ENCODE measurements around the gene SERPING1.

SERPING1 gene

DNA sequence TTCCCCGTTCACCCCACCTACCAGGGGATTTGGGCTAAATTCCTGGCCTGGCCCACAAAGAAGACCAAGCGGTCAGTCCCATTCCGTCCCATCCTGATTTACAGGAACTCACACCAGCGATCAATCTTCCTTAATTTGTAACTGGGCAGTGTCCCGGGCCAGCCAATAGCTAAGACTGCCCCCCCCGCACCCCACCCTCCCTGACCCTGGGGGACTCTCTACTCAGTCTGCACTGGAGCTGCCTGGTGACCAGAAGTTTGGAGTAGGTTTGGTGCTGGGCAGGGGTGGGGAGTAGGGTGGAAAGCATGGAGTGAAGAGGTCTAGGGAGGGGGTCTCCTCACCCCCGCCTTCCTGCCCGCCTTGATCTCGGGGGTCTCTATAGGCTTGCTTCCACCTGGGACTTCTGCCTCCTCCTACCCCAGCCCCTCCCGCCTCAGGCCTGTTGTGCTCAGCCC lies at the start of gene SERPING1:
SERPING1 (plus strand) TSS at position 225 of the 455 bp plus-strand sequence. CDS start 586 bp downstream, outside the sequence.
- no peak for FAIRE-seq
- peak; percentile 18 for DNase-seq (ENCODE audit: low spot score)

DNA sequence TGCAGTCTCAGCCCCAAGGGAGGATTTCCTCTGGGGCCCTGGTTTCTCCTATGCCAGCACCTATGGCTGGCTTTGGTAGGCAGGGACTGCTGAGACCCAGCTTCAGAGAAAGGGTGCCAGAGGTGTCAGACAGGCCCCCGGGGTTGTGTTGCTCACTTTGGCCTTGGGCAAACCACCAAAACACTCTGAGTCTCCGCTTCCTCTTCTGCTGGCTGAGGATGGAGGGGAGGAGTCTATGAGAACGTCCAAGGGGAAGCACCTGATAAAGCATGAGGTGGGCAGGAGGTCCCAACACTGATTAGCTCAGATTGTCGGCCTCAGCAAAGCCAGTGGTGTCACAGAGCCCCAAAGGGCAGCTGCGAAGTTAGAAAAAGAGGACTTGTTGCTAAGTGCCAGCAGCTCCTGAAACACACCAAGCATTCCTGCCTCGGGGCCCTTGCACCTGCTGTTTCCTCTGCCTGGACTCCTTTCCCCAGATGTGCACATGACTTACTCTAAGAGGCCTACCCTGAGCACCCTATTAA lies 49.6 kb upstream of the SERPING1 start:
- DNase-seq (ENCODE audit: low spot score): no peak
- no peak for FAIRE-seq

DNA sequence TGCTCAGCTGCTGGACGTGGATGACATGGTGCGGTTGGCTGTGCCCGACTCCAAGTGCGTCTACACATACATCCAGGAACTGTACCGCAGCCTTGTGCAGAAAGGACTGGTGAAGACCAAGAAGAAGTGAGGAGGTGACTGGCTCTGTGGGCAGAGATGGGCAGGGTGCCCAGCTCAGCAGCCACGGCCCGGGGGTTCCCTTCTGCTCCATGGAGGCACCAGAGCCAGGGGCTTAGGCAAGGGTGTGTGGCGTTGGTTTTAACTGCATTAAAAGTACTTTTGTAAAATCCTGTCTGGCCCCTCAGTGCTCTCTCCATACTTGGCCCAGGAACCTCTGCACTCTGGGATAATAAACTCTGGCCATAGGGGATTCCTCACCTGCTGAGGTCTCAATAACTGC lies 47.5 kb upstream of the SERPING1 start:
- DNase-seq (ENCODE audit: low spot score) (no peak), FAIRE-seq (no peak)

DNA sequence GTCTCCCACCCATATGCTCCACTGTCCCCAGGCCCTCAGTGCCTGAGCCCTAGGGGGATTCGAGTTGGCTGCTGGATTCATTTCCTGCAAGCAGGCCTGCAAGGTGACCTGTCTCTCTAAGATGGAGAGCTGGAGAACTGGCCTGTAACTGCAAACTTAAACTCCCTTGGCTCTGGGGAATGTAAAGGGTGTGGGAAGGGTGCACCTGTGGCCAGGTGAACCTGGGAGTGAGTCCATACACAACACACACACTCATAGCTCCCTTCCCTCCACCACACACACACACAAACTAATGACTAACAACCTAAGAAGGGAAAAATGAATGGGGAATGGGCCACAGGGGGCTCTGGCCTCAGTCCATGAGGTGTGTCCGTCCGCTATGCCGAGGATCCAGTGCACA lies 45.5 kb upstream of the SERPING1 start:
- FAIRE-seq: no peak
- DNase-seq (ENCODE audit: low spot score): no peak

DNA sequence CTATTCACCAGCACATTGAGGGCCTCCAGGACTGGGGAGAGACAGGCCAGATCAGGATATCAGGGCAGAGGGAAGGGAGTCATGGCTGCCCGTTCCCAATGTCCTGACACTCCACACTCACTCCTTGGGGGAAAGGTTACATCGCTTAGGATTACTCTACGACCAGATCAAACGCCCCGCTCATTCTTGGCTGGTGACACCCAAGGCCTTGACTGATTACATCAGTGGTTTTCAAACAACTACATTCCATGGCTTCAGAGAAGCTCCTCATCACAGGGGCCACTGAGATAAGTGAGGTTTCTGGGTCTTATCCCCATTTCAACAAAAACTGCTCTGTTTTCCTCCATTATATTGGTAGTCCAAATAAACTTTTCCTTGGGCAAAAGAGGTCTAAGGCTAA lies 45.0 kb upstream of the SERPING1 start:
- no peak for FAIRE-seq
- DNase-seq (ENCODE audit: low spot score): no peak

DNA sequence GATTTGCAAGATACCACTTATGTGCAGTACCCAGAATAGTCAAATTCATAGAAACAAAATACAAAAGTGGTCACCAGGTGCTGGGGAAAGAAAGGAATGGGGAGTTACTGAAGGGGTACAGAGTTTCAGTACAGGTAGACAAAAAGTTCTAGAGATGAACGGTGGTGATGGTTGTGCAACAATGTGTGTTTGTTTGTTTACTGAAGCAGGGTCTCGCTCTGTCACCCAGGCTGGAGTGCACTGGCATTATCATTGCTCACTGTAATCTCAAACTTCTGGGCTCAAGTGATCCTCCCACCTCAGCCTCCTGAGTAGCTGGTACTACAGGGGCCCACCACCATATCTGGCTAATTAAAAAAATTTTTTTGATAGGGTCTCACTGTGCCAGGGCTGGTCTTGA lies 42.1 kb upstream of the SERPING1 start:
- DNase-seq (ENCODE audit: low spot score) (no peak), FAIRE-seq (no peak)

DNA sequence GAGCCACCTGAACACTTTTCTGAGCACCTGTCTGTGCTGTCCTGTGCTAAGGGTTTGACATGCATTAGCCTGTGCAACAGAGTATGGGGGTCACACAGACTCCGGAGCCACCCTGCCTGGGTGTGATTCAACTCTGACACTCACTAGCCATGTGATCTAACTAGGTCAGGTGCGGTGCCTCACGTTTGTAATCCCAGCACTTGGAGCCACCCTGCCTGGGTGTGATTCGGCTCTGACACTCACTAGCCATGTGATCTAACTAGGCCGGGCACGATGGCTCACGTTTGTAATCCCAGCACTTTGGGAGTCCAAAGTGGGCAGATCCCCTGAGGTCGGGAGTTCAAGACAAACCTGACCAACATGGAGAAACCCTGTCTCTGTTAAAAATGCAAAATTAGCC lies 41.4 kb upstream of the SERPING1 start:
- FAIRE-seq (no peak), DNase-seq (ENCODE audit: low spot score) (no peak)

DNA sequence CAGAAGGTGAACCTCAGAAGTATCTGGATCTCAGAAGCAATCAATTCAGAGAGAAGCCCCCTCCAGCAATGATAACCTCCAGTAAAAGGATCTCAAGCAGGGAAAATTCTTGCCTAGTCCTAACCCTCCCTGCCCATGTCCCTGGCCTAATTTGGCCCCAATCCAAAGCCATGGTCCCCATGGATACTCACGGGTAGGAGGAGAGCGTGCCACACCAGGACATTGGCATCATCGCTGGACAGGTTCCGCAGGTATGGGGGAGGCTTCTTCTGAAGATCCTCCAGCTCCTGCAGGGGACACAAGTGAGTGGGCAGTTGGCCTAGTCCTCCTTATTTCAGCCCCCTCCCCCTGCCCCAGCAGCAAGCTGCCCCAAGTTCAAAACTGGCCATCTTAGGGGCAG lies 37.3 kb upstream of the SERPING1 start:
- no peak for DNase-seq (ENCODE audit: low spot score)
- FAIRE-seq: no peak

DNA sequence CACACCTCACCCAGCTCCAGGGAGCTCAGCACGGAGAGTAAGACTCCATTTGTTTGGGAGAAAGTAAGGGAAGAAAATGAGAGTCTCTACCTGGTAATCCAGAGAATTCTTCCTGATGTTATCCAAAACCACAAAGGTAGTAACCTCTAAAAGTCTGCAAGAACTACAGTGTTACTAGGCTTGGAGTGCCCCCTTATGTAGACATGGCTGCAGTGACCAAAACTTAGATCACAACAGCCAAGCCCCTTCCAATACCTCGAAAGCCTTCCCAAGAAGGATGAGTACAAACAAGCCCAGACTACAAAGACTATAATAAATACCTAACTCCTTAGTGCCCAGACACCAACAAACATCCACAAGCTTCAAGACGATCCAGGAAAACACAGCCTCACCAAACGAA lies 34.9 kb upstream of the SERPING1 start:
- DNase-seq (ENCODE audit: low spot score) (no peak), FAIRE-seq (no peak)

DNA sequence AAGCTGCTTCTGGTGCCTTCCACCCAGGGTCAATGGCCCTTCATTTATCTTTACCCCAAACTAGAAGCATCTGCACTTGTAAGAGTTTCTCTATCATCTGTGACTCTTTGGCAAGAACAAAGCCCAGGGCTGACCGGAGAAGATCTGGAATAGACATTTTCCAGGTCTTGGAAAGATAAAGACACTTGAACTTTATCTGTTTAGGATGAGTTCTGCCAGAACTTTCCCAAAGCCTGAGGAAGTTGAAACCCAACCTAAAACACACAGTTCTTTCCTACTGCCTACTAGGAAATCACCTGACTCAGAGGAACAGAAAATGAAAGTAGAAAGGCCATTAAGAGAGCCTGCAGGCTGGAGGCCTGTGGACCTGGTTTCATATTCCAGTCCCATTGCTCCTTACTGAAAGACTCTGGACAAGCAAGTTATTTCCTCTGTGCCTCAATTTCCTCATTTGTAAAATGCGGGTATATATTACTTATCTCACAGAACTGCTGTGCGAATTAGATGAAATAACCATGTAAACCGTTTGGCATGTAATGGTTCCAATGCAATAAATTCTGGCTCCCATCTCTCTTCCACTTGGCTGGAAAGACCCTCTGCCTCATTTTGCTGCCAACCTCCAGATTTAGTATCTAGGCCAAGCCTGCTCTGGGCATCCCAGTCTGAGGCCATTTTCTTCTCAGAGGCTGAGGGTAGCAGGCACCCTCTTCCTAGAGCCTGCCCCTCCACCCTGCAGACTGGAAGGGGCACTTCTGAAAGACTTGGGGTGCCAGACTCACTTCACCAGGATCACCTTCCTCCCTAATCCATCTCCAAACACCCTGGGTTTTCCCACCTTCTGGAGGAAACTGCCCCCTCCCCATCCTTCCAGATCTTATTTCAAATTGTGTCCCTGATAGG lies 31.2 kb upstream of the SERPING1 start:
- no peak for DNase-seq (ENCODE audit: low spot score)
- no peak for FAIRE-seq

DNA sequence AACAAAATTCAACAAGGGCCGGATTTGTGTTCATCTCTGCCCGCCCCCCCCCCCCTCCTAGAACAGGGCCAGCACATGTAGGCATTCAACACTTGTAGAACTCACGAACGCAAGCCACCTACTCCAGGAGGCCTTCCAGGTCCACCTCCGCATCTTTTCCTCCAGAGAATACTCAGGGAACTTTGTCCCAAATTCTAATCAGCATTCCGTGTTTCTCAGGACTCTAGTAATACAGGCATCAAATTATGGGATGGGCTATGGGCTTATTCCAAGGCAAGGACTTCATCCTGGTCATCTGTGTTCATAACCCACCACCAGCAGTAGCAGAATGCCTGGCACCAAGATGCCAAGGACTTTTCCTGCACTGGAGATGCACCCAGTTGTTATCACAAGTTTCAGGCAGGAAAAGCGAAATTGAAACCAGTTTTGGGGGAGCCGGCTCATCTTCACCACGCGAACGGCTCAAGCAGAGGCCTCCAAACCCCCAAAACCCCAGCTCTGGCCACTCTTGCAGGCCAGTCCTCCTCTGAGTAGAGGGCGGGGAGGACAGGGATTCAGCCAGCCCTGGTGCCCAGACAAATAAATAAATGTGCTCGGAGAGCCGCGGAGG lies 30.5 kb upstream of the SERPING1 start:
- FAIRE-seq: no peak
- DNase-seq (ENCODE audit: low spot score): no peak

DNA sequence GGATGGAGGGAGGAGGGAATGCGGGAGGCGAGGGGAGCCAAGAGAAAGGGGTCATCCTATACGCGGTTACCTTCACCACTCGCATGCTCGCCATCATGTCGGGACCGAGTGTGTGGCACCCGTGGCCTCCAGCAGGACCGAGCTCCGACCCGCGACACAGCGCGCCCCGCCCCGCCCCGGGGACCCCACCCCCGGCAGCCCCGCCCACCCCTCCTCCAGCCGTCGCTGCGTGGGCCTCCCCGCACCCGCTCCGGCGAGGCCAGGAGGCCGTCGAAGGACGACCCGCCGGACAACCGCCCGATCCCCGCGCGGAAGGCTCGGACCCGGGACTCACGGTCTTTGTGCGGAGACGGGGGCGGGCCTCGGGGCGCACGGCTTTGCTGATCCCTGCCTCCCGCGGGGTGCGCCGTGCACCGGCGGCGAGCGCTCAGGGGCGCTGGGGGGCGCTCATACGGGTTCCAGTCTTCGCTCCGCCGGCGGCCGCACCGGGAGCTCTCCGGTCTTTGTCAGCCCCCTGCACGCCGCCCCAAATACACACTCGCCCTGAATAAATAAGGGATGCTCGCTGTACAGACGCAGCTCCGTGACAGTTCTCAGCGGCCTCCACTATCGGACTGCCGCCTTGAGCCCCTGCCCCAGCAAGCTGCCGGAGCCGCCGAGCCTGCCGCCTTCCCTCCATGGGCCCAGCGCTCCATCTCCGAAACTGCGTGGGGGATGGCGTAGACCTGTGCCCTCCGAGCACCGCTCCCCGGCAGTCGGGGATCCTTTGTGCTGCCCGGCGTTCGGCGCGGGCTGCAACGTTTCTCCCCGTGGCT lies 29.8 kb upstream of the SERPING1 start, which contains the start of gene UBE2L6:
UBE2L6 (minus strand) TSS at position 158 of the 815 bp plus-strand sequence; CDS start at position 97, 61 bp downstream.
- DNase-seq (ENCODE audit: low spot score): peak; percentile 86
- no peak for FAIRE-seq

DNA sequence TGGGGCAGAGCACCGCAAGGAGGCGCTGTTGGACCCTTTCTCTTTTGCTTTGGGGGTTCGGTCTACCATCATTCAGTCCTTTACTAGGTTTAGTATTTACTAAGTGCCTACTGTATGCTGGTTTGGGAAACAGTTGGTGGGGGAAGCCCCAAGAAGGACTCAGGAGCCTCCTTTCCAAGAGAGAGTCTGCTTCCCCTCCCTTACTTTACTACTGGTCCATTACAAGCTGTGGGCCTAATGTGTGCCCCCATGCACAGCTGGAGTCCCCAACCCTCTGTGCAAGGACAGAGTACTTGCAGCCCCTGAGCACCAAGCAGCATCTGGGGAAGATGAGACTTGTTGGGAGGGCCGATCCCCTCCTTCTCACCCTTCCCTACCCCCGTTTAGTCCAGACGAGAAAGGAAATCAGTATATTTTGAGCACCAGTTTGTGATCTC lies 29.1 kb upstream of the SERPING1 start:
- FAIRE-seq (no peak), DNase-seq (ENCODE audit: low spot score) (no peak)

DNA sequence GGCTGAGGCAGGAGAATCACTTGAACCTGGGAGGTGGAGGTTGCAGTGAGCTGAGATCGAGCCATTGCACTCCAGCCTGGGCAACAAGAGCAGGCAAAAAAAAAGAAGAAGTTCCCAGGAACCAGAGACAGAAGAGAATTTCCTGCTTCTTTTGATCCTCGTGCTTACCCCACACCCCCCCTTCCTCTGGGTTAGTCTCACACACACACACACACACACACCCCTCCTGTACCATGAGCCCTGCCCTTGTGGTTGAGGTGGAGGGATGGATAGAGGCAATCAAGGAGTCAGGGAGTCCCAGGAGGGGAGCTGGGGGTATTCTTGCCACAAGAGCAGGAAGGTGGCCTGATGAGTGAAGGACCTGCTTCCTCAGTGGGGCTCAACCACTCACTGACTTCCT lies 25.9 kb upstream of the SERPING1 start:
- DNase-seq (ENCODE audit: low spot score): no peak

DNA sequence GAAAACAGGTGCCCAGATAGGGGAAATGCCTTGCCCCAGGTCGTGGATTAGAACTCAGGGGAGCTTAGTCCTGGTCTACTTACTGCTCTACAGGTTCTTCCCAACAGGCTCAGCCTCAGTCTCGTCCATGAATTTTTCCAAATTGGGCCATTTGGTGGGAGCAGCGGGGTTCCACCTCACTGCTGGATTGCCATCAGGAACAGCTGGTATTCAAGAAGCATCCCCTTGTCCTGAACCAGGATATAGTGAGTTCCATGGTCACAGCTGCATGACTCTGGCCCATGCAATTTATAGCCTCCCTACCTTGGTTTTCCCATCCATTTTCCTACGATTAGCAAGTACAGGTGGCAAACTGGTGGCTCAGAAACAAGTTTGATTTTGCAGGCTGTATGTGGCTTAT lies 23.4 kb upstream of the SERPING1 start:
- DNase-seq (ENCODE audit: low spot score): no peak
- no peak for FAIRE-seq

More for the DNA sequence above, 25.9 kb upstream of the SERPING1 start:
- no peak for FAIRE-seq

DNA sequence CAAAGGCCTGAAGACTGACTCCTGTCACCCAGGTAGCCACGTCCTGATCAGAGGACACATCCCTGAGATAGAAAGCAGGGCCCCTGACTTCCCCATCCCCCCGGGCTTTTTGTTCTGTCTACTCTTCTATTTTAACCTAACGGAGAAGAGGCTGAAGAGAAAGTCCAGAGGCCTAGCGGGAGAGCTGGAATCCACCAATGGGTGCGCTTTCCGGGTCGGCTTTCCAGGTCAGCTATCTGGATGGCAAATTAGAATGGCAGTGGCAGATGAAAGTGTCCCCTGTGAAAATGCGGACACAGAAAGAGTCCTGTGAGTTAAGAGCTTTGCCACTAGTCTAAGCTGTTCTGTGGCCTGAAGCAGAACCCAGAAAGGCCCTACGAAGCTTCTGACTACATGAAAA lies 13.1 kb upstream of the SERPING1 start:
- no peak for FAIRE-seq
- DNase-seq (ENCODE audit: low spot score): no peak

DNA sequence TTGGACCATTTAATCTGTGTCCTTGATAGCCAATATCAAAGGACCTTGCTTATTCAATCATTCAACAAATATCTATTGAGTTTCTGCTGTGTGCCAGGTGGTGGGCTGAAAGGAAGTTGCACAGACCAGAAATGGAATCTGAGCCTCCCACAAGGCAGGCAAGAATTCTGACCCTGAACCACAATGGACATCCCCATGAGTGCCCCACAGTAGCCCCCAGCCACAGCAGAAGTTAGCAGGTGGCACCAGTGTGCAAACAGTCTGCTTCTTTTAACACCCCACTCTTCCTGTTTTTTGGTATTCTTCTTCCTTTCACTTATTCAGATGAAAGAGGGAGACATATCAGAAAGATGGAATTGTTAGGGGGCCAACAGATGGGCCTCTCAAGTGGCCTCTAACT lies 12.2 kb upstream of the SERPING1 start:
- DNase-seq (ENCODE audit: low spot score) (no peak), FAIRE-seq (no peak)

DNA sequence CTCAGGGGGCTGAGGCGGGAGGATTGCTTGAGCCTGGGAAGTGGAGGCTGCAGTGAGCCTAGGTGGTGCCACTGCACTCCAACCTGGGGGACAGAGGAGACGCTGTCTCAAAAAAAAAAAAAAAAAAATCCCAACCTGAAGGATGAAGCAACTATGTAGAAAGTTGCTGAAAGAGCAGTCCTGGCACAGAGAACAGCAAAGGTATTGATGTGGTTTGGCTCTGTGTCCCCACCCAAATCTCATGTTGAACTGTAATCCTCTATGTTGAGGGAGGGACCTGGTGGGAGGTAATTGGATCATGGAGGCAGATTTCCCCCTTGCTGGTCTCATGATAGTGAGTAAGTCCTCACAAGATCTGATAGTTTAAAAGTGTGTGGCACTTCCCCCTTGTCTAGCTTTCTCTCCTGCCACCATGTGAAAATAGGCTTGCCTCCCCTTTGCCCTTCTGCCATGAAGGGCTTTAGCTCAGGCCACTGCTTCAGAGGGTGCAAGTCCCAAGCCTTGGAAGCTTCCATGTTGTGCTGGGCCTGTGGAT lies 10.7 kb upstream of the SERPING1 start:
- DNase-seq (ENCODE audit: low spot score) (no peak), FAIRE-seq (no peak)

DNA sequence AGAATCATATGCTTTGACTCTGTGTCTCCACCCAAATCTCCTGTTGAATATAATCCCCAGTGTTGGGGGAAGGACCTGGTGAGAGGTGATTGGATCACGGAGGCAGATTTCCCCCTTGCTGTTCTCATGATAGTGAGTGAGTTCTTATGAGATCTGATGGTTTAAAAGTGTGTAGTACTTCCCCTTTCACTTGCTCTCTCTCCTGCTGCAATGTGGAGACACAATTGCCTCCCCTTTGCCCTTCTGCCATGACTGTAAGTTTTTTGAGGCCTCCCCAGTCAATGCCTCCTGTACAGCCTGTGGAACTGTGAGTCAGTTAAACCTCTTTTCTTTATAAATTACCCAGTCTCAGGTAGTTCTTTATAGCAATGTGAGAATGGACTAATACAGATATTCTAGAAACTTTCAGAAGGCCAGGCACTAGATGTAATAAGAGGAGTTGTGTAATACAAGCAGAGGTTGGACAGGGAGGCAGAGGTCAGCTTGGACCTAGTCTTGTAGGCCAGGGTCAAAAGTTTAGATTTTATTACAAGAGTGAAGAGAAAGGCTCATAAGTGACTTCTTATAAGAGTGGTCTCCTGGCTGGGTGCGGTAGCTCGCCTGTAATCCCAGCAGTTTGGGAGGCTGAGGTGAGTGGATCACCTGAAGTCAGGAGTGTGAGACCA lies 9.3 kb upstream of the SERPING1 start:
- no peak for DNase-seq (ENCODE audit: low spot score)
- no peak for FAIRE-seq

DNA sequence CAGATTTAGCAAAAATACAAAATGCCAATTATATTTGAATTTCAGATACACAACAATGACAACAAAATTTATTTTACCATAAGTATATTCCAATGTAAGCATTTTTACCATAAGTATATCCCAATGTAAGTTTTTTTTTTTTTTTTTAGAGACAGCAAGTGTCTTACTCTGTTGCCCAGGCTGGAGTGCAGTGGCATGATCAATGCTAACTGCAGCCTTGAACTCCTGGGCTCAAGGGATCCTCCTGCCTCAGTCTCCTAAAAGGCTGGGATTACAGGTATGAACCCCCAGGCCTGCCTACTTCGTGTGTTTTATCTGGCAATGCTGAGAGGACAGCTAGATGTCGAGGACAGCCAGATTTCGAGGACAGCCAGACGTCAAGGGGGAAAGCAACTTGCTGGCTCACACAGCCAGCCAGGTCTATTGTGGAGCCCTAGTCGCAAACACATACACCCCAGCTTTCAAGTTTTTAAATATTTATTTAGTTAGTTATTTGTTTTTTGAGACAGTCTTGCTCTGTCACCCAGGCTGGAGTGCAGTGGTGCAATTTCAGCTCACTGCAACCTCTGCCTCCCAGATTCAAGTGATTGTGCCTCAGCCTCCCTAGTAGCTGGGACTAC lies 1.1 kb upstream of the SERPING1 start:
- no peak for DNase-seq (ENCODE audit: low spot score)
- FAIRE-seq: no peak
